ENCODE results near the gene TMEM38A.

- no peak for TF ChIP-seq EP300 (conservative IDR thresholded peaks at IDR 0.05; ENCODE audit: poor library complexity, severe bottlenecking)
- TF ChIP-seq, protein P1, sequence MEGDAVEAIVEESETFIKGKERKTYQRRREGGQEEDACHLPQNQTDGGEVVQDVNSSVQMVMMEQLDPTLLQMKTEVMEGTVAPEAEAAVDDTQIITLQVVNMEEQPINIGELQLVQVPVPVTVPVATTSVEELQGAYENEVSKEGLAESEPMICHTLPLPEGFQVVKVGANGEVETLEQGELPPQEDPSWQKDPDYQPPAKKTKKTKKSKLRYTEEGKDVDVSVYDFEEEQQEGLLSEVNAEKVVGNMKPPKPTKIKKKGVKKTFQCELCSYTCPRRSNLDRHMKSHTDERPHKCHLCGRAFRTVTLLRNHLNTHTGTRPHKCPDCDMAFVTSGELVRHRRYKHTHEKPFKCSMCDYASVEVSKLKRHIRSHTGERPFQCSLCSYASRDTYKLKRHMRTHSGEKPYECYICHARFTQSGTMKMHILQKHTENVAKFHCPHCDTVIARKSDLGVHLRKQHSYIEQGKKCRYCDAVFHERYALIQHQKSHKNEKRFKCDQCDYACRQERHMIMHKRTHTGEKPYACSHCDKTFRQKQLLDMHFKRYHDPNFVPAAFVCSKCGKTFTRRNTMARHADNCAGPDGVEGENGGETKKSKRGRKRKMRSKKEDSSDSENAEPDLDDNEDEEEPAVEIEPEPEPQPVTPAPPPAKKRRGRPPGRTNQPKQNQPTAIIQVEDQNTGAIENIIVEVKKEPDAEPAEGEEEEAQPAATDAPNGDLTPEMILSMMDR (IDR thresholded peaks at IDR 0.05; ENCODE audit: poor library complexity, severe bottlenecking): no peak
- TF ChIP-seq RAD21 (conservative IDR thresholded peaks at IDR 0.05): no peak
- no peak for TF ChIP-seq EZH2 (IDR thresholded peaks at IDR 0.05; ENCODE audit: borderline replicate concordance, insufficient read depth, low read length, poor library complexity, severe bottlenecking)
- TF ChIP-seq POLR2AphosphoS5 (IDR thresholded peaks at IDR 0.05): no peak
- TF ChIP-seq REST (IDR thresholded peaks at IDR 0.05; ENCODE audit: borderline replicate concordance): no peak
- TF ChIP-seq SMC3 (conservative IDR thresholded peaks at IDR 0.05; ENCODE audit: poor library complexity): no peak
These were observed 21.6 kb downstream of the TMEM38A start for GRCh38 chr19:16682539-16682938.

Data from neural cell (in vitro differentiated cells).